HG03135 (cell line): ENCODE measurements around the gene NME2.

Experiments used
- ATAC-seq: cut with Tn5 transposase; IDR thresholded peaks from one replicate; pipeline ENCODE4 v1.9.1; 2021; ENCODE audit warnings: mild to moderate bottlenecking, moderate library complexity; ENCODE audit not compliant: unreplicated experiment

Gene NME2

DNA sequence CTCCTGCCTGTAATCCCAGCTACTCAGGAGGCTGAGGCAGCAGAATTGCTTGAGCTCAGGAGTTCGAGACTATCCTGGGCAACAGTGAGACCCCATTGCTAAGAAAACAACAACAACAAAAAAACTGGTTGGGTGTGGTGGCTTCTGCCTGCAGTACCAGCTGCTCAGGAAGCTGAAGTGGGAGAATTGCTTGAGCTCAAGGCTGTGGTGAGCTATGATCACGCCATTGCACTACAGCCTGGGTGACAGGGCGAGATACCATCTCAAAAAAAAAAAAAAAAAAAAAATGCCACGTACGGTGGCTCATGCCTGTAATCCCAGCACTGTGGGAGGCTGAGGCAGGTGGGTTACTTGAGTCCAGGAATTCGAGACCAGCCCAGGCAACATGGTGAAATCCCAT, 34.1 kb downstream of the NME2 start:
- no peak for ATAC-seq

DNA sequence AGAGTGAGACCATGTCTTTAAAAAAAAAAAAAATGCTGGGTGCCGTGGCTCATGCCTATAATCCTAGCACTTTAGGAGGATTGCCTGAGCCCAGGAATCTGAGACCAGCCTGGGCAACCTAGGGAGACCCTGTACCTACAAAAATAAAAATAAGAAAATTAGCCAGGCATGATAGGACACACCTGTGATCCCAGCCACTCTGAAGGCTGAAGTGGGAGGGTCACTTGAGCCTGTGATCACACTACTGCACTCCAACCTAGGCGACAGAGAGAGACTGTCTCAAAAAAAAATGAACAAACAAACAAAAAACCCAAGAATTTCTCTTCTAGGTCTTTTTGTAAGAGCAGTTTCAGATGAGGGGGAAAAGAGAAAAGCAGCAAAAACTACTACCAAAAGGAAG, 34.6 kb downstream of the NME2 start:
- ATAC-seq, result no peak

DNA sequence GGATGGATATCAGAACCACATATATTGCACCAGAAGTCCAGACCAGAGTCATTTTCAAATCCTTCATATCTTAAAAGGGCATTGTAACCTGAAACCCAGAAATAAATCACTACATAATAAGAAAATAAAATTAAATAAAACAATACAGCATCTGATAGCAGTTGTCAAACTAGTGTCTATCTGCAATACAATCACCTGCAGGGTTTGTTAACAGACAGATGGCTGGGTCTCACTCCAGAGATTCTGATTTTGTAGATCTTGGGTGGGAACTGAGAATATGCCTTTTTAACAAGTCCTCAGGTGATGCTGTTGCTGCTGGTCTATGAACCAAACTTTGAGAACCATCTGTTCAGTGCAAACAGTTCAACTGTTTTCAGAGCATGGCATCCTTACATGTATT, 37.6 kb downstream of the NME2 start:
- no peak for ATAC-seq

DNA sequence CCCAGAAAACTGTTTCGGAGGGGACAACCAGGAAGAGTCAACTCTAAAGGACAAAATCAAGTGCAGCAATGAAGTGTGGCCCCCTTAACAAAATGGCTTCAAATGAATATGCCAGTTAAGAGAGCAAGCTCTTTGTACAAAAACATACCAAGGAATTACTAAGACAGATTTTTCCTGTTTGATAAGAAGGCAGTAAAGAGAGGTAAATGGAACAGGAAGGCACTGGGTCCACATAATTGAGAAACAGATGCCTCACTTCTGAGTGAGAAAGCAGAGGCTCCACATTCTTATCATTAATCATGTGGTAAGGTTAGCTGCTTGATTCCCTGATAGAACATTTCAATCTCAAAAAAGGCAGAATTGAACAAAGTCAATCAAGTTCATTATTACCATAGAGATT, 48.7 kb downstream of the NME2 start:
- ATAC-seq, result no peak

DNA sequence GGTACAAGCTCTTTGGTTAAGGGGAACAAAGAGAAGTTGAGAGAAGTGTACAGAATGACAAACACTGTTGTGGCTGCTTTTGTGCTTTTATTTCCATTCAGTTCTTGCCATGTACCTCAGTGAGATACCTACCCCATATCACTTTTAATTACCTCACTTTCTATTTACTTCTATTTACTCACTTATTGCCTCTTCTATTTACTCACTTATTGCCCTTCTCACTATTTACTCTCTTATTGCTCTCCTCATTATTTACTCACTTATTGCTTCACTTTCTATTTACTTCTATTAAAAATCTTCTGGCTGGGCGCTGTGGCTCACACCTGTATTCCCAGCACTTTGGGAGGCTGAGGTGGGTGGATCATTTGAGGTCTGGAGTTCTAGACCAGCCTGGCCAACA, 51.7 kb downstream of the NME2 start:
- no peak for ATAC-seq

DNA sequence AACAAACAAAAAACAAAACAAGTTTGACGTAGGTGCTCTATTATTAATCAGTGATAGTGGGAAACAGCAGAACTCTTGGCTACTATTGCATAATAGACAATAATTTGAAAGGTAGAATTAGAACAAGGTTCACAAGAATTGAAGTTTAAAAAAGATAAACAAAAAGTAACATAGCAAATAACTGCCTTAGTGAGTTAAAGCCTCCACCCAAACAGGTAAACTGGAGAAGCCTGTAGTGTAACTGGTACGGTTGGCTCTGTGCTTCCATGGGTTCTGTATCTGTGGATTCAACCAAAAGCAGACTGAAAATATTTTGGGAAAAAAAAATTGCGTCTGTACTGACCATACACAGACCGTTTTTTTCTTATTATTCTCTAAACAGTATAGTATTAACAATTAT, 55.1 kb downstream of the NME2 start:
- ATAC-seq, result no peak
